Adipose tissue (tissue), 3 donors: ENCODE measurements around the gene GTF2H4. TPM values are rescaled to one million over a fixed set of nuclear protein-coding genes. Genes with fewer than 3 reads are reported as not detected.

Experiments
- H3K27ac ChIP-seq: one replicate; pipeline ENCODE4 v1.5.1; 2013; ENCODE audit warnings: low read depth, low read length
- WGBS, 3 donors: extraction: QIAGEN DNeasy Blood & Tissue Kit; methylation state at CpG; one replicate each; pipeline ENCODE4 v1.1.7; 2013; 5-methylcytosine and 5-hydroxymethylcytosine counted together
- polyA plus RNA-seq, 3 donors: library from polyadenylated mRNA; stranded (reverse); fragments of 200-250 nt; gene quantifications; one replicate each; pipeline ENCODE4 v1.2.3, GENCODE V29; 2013
- donor health status: healthy with polysubstance abuse.
- donor health status: Bipolar disorder and iron deficiency.
- donor health status: healthy.

Gene GTF2H4
- polyA plus RNA-seq, 3 donors = 15.5 to 35.9 (median 16.5) TPM

DNA sequence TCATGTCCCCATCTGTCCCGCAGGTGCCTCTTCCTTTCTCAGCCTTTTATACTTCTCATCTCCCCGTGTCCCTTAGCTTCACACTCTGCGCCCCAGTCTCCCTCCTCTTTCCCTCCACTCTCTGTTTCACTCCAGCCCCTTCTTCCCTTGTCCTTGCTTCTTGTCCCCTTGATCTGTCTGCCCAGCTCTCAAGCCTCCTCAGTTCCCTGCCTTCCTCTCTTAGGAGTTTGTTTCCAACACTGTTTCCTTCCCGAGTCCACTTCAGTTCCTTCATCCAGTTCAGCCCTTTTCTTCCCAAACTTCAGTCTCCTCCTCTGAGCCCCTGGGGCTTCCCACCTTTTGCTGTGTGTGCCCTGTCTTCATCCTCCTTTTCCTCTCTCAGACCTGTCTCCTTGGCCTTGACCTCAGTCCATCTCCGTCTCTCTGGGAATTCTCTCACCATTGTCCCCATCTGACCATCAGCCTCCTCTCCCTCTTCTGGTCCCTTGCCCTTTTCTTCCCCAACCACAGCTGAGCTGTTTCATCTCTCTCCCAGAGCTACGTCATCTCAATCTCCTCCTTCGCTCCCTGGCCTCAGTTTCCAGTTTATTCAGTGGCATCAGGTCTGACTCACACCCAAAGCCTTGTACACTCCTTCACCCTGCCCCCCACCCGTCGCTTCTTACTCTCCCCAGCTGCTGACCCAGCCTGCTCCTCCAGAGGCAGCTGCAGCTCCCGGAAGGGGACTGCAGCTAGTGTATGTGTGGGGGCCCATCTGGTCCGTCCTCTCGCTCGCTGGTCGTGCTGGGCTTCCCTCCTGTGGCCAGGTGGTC is 26.4 kb upstream of the GTF2H4 start:
- 73 to 85% (median 74%) methylated on average over 14 of the region's 14 CpGs for WGBS, 3 donors
- no peak overlapping the region for H3K27ac ChIP-seq

DNA sequence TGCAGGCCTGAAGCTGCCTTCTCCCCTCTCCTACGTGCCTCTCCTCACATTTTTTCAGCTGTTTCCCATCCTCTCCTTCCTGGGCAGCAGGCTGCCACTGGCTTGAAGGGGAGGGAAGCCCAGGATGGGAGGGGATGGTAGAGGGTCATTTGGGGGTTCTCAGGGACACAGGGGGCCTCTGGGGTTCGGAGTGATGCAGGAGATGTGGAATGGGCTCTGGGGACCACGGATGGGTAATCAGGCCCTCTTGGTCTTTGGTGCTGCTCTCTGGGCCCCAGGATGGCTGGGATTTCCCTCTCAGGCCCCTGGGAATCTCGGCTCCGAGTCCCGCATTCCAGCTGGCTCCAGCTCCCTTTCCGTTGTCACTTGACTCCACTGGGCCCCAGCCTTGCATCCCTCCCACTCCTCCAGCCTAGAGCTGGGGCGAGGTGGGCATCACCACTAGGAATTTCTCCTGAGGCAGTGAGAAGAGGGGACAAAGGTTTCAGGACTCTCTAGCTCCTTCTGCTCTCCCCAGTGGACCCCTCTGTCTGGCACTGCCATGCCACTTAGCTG is 25.7 kb upstream of the GTF2H4 start:
- no peak overlapping the region for H3K27ac ChIP-seq
- WGBS, 3 donors = 18 to 56% (median 50%) methylated on average over 8 of the region's 8 CpGs

DNA sequence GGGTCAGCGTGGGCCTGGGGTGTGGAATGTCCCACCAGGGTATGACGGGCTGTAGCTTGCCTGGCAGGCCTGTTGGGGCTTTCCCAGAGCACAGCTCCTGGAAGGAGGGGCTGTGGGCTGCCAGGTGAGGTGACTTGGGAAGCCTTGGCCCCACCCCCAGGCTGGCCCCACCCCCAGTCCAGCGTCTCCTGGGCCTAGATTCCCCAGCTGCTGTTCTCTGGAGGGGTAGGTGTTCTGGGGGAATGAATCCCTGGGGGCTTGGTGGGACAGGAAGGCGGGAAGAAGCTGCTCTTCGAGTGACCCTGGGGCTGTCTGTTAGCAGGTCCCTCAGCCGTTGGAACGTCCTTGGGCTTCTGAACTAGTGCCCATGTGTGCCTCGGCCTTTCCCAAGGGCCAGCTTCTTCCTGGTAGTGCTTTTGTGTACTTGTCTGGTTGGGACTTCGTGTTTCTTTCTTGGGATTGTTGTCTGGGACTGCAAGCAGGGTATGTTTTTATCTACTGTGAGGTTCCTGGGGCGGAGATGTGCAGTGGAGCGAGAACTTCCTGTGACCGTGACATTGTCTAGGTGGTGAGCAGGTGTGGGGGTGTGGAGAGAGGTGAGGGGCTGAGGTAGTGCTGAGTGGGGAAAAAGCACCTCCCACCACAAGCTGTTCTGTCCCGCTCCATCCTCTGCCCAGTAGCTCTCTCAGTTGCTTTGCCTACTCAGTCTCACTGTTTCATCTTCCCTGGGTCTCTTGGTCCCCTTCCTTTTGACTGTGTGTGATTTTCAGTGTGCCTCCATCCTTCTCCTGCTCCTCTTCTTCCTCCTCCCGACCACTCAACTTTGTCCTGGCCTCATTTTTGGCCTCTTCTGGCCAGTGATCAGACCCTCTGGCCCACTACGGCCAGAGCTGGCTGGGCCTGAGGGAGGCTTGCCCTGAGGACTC is 25.0 kb upstream of the GTF2H4 start:
- no peak overlapping the region for H3K27ac ChIP-seq
- WGBS, 3 donors = 19 to 71% (median 57%) methylated on average over 15 of the region's 15 CpGs

DNA sequence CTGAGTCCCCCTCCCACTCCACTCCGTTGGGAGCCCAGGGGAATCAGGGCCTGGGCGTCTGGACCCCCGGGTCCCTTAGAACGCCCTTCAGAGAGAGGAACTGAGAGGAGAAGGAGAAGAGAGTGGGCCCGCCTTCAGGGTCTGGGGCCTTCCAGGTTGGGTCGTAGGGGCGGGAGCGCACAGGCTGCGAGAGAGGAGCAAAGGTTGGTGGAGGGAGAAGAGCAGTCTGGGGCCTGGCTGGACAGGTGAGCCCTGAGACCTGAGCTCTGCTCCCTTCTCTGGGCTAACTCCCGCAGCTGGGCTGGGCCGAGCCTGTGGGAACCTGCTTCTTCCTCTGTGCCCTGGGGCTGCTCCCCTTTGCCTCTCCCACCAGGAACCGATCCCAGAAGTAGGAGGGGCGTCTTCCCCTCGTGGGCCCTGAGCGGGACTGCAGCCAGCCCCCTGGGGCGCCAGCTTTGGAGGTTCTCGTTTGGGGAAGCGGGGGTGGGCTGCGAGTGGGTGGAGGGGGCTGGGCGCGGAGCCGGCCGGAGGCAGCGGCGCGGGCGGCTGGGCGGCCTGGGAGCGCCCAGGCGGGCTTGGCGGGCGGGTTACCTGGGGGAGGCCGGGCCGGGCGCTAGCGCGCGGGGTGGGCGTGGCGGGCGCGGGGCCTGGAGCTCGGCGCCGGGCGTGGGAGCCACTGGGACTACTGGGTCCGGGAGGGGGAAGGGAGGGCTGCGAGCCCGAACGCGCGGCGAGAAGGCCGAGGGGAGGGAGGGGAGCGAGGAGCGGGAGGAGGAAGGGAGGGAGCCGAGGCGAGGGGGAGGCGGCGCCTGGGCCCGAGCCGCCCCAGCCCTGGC is 24.1 kb upstream of the GTF2H4 start, which contains the start of gene DDR1:
Gene DDR1 (plus strand): TSS at position 835 of the 836 bp plus-strand sequence. CDS start 4,211 bp downstream, outside the sequence.
- no peak within 1 kb of the TSS for H3K27ac ChIP-seq
- WGBS, 3 donors = 5 to 14% (median 12%) methylated on average over 36 to 60 of the region's 62 CpGs

DNA sequence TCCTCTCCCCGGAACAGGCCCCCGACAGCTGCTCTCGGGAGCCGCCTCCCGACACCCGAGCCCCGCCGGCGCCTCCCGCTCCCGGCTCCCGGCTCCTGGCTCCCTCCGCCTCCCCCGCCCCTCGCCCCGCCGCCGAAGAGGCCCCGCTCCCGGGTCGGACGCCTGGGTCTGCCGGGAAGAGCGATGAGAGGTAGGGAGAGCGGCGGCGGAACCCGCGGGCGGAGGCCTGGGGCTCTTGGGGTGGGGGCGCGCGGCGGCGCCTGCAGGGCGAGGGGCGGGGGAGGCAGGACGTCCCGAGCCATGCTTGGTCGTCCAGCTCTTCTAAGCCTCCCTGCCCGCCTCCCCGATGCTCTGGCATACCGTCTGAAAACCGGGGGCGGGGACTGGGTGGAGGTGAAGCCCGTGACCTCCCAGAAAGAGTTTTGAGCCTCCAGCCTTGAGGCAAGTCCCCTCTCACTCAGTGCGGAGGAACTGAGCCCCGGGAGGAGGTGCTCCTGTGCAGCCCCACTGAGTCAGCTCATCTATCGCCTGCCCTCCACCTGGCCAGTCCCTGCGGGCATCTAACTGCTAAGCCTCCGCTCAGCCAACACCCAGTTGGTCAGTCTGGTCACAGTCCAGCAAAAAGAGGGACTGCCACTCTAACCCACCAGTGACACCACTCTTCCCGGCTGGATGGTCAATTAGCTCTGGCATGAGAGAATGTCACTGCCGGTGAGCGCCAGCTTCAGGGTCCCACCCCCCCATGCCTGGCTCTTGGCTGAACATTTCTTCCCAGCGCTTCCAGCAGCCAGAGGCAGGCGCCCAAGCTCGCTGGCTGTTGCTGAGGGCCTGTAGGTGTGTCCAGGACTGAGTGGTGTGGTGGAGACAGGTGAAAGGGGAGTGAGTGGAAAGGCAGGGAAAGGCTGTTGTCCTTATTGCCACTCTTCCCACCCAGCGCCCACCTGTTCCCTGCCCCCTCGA is 23.2 kb upstream of the GTF2H4 start:
- WGBS, 3 donors = 2 to 7% (median 6%) methylated on average over 37 to 59 of the region's 59 CpGs
- H3K27ac ChIP-seq = no peak overlapping the region

DNA sequence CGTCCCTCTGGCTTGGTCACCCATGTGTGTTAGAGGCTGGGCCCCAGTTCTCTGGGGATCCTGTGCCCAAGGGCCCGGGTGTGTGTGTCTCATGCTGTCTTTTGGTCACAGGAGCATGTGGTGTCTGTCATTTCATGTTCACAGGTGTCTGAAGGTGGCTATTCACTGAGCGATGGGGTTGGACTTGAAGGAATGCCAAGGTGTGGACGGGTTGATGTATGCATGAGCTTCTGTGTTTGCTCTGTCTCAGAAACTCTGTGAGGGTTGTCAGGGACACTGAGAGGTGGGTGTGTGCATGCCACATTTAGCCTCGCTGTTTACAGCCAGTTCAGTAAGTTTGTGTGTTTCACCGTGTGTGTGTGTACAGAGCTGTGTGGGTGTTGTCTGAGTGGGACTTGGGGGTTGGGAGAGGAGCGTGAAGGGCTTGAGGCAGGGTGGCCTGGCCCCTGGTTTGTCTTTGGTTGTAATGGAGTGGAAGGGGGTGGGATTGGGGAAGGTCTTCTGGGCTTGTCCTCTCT is 22.5 kb upstream of the GTF2H4 start:
- 12 to 52% (median 47%) methylated on average over 7 of the region's 7 CpGs for WGBS, 3 donors

DNA sequence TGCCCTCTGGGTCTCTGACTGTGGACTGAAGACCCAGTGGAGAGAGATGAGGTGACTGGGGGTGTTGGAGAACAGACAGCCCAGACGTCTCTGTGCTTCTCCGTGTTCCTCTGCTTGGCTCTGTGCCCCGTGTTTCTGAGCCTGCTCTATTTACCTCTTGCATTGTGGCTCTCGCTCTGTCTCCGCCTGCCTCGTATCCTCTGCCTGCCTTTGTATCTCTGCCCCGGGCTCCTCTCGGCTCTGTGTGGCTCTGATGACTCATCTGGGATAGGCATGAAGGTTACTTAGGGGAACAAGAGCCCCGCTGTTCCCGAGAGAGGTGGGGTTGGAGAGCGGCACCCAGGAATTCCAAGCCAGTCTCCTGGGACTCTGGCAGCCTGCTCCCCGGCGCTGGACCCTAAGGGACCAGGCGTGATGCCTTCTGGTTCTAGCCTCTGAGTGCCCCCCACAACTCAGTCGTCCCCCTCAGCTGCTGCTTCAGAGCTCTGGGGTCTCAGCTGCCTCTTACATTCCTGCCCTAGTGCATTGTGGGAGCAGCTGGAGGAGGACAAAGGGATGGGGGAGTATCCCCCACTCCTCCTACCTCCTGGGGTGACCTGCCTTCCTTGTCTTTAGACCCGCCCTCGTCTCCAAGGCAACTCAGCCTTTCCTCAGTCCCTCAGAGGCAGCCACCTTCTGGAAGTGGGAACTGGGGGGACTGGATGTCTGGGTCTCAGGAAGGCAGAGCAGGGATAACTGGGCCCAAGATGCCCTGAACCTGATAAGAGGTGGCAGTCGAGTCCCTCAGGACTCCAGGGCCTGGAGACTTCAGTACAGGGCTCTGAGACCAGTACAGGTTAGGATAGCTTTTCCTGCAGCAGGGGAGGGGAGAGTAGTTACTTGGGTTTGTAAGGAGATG is 21.8 kb upstream of the GTF2H4 start:
- 20 to 43% (median 43%) methylated on average over 18 of the region's 18 CpGs for WGBS, 3 donors
- H3K27ac ChIP-seq = no peak overlapping the region

More for the DNA sequence above, 22.5 kb upstream of the GTF2H4 start:
- no peak overlapping the region for H3K27ac ChIP-seq

DNA sequence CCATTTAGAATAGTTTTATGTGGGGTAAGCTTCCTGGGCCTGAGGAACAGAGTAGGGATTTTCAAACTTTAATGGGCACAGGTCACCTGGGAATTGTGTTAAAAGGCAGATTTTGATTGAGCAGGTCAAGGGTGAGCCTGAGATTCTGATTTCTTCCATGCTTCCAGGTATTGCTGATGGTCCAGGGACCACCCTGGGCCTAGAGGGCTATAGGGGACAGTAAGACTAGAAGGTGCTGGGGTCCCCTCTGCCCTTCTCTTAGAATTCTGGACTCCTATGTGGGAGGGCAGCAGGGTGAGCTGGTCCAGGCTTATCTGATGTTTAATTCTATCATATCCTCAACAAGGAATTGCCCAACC is 21.1 kb upstream of the GTF2H4 start:
- H3K27ac ChIP-seq = no peak overlapping the region

DNA sequence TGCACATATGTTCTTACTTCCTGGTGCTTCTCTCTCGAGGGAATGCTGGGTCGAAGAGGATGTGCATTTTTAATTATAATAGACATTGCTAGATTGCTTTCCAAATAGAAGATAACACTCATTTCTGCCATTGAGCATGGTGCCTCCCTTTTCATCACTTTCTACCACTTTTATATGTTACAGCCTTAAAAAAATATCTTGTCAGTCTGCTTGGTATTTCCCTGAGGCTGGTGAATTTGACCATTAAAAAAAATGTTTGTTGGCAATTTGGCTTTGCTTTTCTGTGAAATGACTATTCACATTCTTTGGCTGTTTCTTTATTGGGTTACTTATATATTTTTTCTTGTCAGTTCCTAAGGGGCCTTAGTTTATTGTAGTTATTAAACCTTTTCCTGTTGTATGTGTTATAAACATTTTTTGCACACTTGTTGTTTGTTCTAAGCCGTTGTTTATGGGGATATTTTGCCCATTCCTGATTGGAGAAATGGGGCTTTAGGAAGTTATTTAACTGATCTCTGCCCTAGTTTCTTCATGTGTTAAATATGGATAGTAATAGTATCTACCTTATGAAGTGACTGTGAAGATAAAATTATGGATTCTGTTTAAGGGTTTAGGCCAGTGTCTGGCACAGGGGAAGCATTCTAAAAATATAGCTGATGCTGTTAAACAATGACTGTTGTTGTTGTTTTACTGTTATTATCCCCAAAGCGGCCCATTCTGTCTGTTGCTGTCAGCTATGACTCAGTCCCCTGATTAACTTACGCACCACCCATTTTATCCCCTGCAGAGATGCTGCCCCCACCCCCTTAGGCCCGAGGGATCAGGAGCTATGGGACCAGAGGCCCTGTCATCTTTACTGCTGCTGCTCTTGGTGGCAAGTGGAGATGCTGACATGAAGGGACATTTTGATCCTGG is 19.8 kb upstream of the GTF2H4 start:
- H3K27ac ChIP-seq = no peak overlapping the region
- 54 to 75% (median 73%) methylated on average over 6 of the region's 6 CpGs for WGBS, 3 donors

DNA sequence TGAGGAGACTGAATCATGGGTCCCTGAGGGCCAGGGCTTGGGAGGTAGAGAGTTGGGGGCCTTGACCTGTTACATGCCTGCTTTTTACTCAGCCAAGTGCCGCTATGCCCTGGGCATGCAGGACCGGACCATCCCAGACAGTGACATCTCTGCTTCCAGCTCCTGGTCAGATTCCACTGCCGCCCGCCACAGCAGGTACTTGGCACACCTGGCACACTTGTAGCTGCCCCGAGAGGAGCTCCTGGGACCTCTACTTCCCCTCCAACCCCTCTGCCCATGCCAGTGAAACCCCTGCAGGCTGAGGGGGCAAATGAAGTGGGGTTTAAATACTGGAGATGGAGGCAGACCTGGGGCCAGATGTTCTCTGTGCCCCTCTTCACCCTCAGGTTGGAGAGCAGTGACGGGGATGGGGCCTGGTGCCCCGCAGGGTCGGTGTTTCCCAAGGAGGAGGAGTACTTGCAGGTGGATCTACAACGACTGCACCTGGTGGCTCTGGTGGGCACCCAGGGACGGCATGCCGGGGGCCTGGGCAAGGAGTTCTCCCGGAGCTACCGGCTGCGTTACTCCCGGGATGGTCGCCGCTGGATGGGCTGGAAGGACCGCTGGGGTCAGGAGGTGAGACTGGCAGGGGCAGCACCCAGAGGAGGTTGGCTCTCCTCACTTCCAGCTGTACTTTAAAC is 19.1 kb upstream of the GTF2H4 start:
- no peak overlapping the region for H3K27ac ChIP-seq

DNA sequence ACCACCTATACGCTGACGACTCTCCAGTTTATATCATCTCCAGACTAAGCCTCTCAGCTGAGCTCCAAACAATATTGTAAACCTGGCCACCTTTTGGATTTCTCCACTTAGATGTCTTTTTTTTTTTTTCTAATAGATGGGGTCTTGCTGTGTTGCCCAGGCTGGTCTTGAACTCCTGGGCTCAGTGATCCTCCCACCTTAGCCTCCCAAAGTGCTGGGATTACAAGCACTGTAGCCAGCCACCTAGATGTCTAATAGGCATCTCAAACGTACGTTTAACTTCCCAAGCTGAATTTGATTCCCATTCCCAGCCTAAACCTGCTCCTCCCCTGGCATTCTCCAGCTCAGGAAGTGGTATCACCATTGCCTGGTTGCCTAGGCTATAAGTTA is 18.5 kb upstream of the GTF2H4 start:
- no peak overlapping the region for H3K27ac ChIP-seq
- 78 to 82% (median 81%) methylated on average over 4 of the region's 4 CpGs for WGBS, 3 donors

More for the DNA sequence above, 19.1 kb upstream of the GTF2H4 start:
- 91 to 94% (median 92%) methylated on average over 18 of the region's 18 CpGs for WGBS, 3 donors

DNA sequence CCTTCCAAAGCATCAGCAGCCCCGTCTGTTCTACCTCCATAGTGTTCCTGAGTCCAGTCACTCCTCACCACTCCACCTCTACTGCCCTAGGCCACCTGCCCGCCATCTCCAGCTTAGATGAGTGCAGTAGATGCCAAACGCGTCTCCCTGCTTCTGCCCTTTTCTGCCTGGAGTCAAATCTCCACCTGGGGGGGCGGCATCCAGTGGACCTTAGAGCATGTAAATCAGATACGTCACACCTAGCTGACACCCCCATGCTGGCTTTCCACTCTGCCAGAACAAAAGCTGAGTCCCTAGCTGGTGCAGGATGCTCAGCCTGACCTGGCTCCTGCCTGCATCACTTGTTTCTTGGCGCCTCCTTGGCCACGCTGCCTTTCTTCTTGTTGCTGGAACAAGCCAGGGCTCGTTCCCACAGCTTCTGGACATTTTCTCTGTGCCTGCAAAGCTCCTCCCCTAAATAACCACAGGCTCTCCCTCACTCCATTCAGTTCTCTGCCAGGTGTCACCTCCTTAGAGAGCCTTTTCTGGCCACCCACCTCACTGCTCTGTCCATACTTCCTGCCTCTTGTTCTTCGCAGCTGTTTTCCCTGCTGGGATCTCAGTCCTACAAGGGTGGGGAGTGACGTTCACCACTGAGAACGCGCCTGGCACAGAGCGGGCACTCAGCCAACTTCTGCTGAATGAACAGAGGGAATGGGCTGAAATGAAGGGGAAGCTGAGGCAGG is 17.9 kb upstream of the GTF2H4 start:
- 80 to 83% (median 83%) methylated on average over 14 of the region's 14 CpGs for WGBS, 3 donors
- no peak overlapping the region for H3K27ac ChIP-seq

DNA sequence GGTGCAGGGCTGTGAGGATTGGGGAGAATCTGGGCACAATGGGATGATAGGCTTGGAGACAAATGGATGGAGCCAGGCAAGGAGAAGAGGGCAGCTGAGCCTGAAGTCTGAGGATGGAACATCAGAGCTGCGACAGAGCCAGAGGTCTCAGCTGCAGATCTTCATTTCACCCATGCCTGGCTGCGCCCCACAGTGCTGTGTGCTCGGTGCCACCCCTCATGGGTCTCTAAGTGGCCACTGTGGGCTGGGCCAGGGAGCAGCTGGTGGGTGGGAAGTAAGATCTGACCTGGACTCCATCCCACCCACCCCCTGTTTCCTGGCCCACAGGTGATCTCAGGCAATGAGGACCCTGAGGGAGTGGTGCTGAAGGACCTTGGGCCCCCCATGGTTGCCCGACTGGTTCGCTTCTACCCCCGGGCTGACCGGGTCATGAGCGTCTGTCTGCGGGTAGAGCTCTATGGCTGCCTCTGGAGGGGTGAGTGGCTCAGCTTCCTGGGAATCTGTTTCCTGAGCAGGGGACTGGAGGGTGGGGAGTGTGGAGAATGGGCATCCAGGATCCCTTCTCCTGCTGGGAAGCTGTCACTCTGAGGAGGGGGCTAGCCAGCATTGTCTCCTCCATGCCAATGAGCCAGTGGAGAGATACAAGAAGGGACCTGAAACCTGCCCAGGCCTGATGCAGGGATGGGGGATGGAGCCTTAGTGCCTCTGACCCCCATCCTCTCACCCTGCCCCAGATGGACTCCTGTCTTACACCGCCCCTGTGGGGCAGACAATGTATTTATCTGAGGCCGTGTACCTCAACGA is 17.2 kb upstream of the GTF2H4 start:
- H3K27ac ChIP-seq = no peak overlapping the region
- 86 to 93% (median 86%) methylated on average over 12 of the region's 12 CpGs for WGBS, 3 donors
